22Rv1 (cell line): ENCODE data around the gene PNMA3.

Source experiments
- CTCF ChIP-seq: fragments of 450-650 bp; IDR thresholded peaks from 2 replicates; pipeline ENCODE4 v1.5.1; 2017; ENCODE audit warnings: mild to moderate bottlenecking
- ZFX ChIP-seq: fragments of 450-650 bp; IDR thresholded peaks from 2 replicates; pipeline ENCODE4 v1.6.1; 2017; ENCODE audit warnings: antibody characterized with exemption, borderline replicate concordance

GRCh38 chrX:153030801-153031200, 25.5 kb upstream of the PNMA3 start:
- TF ChIP-seq CTCF (no peak), ZFX (no peak)
